Stimulated activated CD8-positive, alpha-beta memory T cell treated with anti-CD3 and anti-CD28 coated beads, Interleukin-2, amount 100 ng/mL, for 1 hour (primary cell): ENCODE measurements around the gene MYOCOS.
"Not testable (repeated sequence)": the region's sequence is repeated elsewhere in the genome, so short reads cannot be mapped to it uniquely, and the experiment has no call there.

Experiments used
- DNase-seq, 2 donors: peaks; one replicate each; pipeline ENCODE4 v3.0.0-alpha.2; 2020; ENCODE audit warnings: low read depth in 2 of 2

MYOCOS gene

GRCh38 chr1:171622152-171622462 is at the start of gene MYOCOS:
TSS of gene MYOCOS (plus strand) at chr1:171622243. CDS start at chr1:171623884, 1,641 bp downstream.
- no peak for DNase-seq

GRCh38 chr1:171576144-171576543 is 45.9 kb upstream of the MYOCOS start:
- no peak for DNase-seq

GRCh38 chr1:171581226-171581625 is 40.8 kb upstream of the MYOCOS start:
- no peak for DNase-seq

- DNase-seq = no peak
Observed at GRCh38 chr1:171581766-171582165, 40.3 kb upstream of the MYOCOS start.

GRCh38 chr1:171582589-171582988 is 39.5 kb upstream of the MYOCOS start:
- DNase-seq = no peak

GRCh38 chr1:171583591-171584201 is 38.3 kb upstream of the MYOCOS start:
- no peak for DNase-seq

GRCh38 chr1:171585715-171586114 is 36.3 kb upstream of the MYOCOS start:
- no peak for DNase-seq

- DNase-seq = no peak
Observed at GRCh38 chr1:171588230-171588629, 33.8 kb upstream of the MYOCOS start.

- DNase-seq = no peak
Observed at GRCh38 chr1:171590022-171590421, 32.0 kb upstream of the MYOCOS start.

GRCh38 chr1:171595324-171595723 is 26.7 kb upstream of the MYOCOS start:
- DNase-seq = no peak

- DNase-seq = no peak
Observed at GRCh38 chr1:171596119-171596518, 25.9 kb upstream of the MYOCOS start.

GRCh38 chr1:171596705-171597104 is 25.3 kb upstream of the MYOCOS start:
- DNase-seq = no peak

- no peak for DNase-seq
Observed at GRCh38 chr1:171597203-171597602, 24.8 kb upstream of the MYOCOS start.

- not testable (repeated sequence) for DNase-seq
Observed at GRCh38 chr1:171600310-171600709, 21.7 kb upstream of the MYOCOS start.

- no peak for DNase-seq
Observed at GRCh38 chr1:171600862-171601261, 21.2 kb upstream of the MYOCOS start.

GRCh38 chr1:171603042-171603441 is 19.0 kb upstream of the MYOCOS start:
- DNase-seq = not testable (repeated sequence)

- DNase-seq = no peak
Observed at GRCh38 chr1:171606402-171606941, 15.6 kb upstream of the MYOCOS start.

GRCh38 chr1:171610385-171610784 is 11.7 kb upstream of the MYOCOS start:
- no peak for DNase-seq

GRCh38 chr1:171611306-171611705 is 10.7 kb upstream of the MYOCOS start:
- DNase-seq = no peak

- no peak for DNase-seq
Observed at GRCh38 chr1:171613282-171613681, 8.8 kb upstream of the MYOCOS start.

- DNase-seq = not testable (repeated sequence)
Observed at GRCh38 chr1:171615122-171615906, 6.7 kb upstream of the MYOCOS start.

- no peak for DNase-seq
Observed at GRCh38 chr1:171616586-171616985, 5.5 kb upstream of the MYOCOS start.

GRCh38 chr1:171623651-171624331 is 1.7 kb downstream of the MYOCOS start:
- no peak for DNase-seq
